Tibial nerve (tissue), 4 donors: ENCODE measurements around the gene ITGA2.

Experiments
- EP300 ChIP-seq, 2 donors: sonication (generic); formaldehyde crosslinking; IDR thresholded peaks; one replicate each; pipeline ENCODE4 v1.6.1; 2017; ENCODE audit warnings: antibody characterized with exemption in 2 of 2, mild to moderate bottlenecking in 1 of 2
- TF ChIP-seq, protein P1 (sequence below), 5 experiments: fragments of 200-600 bp in 3 of 5; fragments of 450-650 bp in 2 of 5; sonication (generic) in 3 of 5; IDR thresholded peaks; one replicate each; pipeline ENCODE4 v1.5.1; 2016 to 2019; ENCODE audit warnings: antibody characterized with exemption in 5 of 5, mild to moderate bottlenecking in 3 of 5, moderate library complexity in 2 of 5

DNA sequence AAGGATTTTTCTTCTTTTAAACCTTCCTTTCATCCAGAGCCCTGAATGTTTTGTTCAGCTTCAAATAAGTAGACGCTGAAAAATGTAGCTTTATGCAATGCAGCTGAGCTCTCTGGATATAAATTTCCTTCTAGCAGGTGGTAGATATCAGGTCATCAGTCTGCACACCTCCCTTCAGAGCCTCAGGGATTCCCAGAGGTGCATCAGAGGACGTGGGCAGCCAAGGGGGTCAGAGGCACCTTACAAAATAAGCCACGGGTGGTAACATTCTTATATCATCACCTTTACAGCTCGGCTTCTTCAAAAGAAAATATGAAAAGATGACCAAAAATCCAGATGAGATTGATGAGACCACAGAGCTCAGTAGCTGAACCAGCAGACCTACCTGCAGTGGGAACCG lies 101.1 kb downstream of the ITGA2 start:
- TF ChIP-seq, protein P1, sequence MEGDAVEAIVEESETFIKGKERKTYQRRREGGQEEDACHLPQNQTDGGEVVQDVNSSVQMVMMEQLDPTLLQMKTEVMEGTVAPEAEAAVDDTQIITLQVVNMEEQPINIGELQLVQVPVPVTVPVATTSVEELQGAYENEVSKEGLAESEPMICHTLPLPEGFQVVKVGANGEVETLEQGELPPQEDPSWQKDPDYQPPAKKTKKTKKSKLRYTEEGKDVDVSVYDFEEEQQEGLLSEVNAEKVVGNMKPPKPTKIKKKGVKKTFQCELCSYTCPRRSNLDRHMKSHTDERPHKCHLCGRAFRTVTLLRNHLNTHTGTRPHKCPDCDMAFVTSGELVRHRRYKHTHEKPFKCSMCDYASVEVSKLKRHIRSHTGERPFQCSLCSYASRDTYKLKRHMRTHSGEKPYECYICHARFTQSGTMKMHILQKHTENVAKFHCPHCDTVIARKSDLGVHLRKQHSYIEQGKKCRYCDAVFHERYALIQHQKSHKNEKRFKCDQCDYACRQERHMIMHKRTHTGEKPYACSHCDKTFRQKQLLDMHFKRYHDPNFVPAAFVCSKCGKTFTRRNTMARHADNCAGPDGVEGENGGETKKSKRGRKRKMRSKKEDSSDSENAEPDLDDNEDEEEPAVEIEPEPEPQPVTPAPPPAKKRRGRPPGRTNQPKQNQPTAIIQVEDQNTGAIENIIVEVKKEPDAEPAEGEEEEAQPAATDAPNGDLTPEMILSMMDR (IDR thresholded peaks at IDR 0.05) = no peak
- no peak for TF ChIP-seq EP300 (IDR thresholded peaks at IDR 0.05)
